SK-N-SH (cell line): Measurements from ENCODE around the gene SNTG2. TPM values are rescaled to one million over a fixed set of nuclear protein-coding genes. Genes with fewer than 3 reads are reported as not detected.

Experiments
- CTCF ChIA-PET: fragments of 300-600, 350-600 bp; formaldehyde crosslinking; extraction: SDS; loops from one replicate; lab custom pipeline; 2021; lab: Yijun Ruan, JAX
- POLR2A ChIA-PET: fragments of 350-600 bp; sonication (Branson Sonifier 250); formaldehyde crosslinking; extraction: SDS; loops from one replicate; lab custom pipeline; 2020; ENCODE audit warnings: antibody characterized with exemption, inconsistent platforms; lab: Yijun Ruan, JAX
- DNase-seq: peaks from one replicate; pipeline ENCODE4 v3.0.0; 2012
- H2AFZ ChIP-seq: fragments of 200-600 bp; sonication (generic); 2 replicates; pipeline ENCODE4 v1.8.1; 2016; ENCODE audit warnings: antibody characterized with exemption, mild to moderate bottlenecking, low read depth
- H3F3A ChIP-seq: fragments of 200-600 bp; sonication (generic); replicated peaks from 2 replicates; pipeline ENCODE3; 2016; ENCODE audit warnings: antibody characterized with exemption, mild to moderate bottlenecking; ENCODE audit not compliant: insufficient read depth
- H3K27ac ChIP-seq, 2 experiments: fragments of 200-500 bp in 1 of 2; fragments of 200-600 bp in 1 of 2; sonication (Bioruptor generic) in 1 of 2; sonication (generic), shearing (Covaris generic) in 1 of 2; 2 replicates each; pipeline versions ENCODE4 v1.5.1 to v1.6.1; 2014 to 2016; ENCODE audit warnings: low read depth in 2 of 2, inconsistent platforms in 1 of 2, low read length in 1 of 2, mild to moderate bottlenecking in 1 of 2, mixed read lengths in 1 of 2
- H3K27me3 ChIP-seq: fragments of 200-600 bp; sonication (generic), shearing (Covaris generic); 2 replicates; pipeline ENCODE4 v1.6.1; 2016; ENCODE audit warnings: mixed run types; ENCODE audit not compliant: insufficient read depth
- H3K36me3 ChIP-seq, 2 experiments: fragments of 200-500 bp in 1 of 2; fragments of 200-600 bp in 1 of 2; sonication (Bioruptor generic) in 1 of 2; sonication (generic) in 1 of 2; replicated peaks in 1 of 2; 2 replicates each; pipeline versions ENCODE3 to v1.5.1; 2014 to 2016; ENCODE audit warnings: low read length in 1 of 2, mild to moderate bottlenecking in 1 of 2; ENCODE audit not compliant: insufficient read depth in 2 of 2, control insufficient read depth in 1 of 2
- H3K4me1 ChIP-seq, 2 experiments: fragments of 200-500 bp in 1 of 2; fragments of 200-600 bp in 1 of 2; sonication (Bioruptor generic) in 1 of 2; sonication (generic), shearing (Covaris generic) in 1 of 2; 2 replicates each; pipeline versions ENCODE4 v1.5.1 to v1.6.1; 2014 to 2016; ENCODE audit warnings: low read depth in 1 of 2, low read length in 1 of 2, mixed run types in 1 of 2; ENCODE audit not compliant: insufficient read depth in 2 of 2, control insufficient read depth in 1 of 2
- H3K4me2 ChIP-seq: fragments of 200-600 bp; sonication (generic), shearing (Covaris generic); 2 replicates; pipeline ENCODE4 v1.6.1; 2017; ENCODE audit warnings: mixed run types
- H3K4me3 ChIP-seq, 2 experiments: fragments of 200-500 bp in 1 of 2; fragments of 200-600 bp in 1 of 2; sonication (Bioruptor generic) in 1 of 2; sonication (generic), shearing (Covaris generic) in 1 of 2; 2 replicates each; pipeline versions ENCODE4 v1.5.1 to v1.8.1; 2014 to 2016; ENCODE audit warnings: low read depth in 2 of 2, inconsistent platforms in 1 of 2, low read length in 1 of 2, mild to moderate bottlenecking in 1 of 2, mixed read lengths in 1 of 2, moderate library complexity in 1 of 2
- H3K79me2 ChIP-seq: fragments of 200-600 bp; sonication (generic); 2 replicates; pipeline ENCODE4 v1.8.1; 2017; ENCODE audit warnings: mild to moderate bottlenecking; ENCODE audit not compliant: insufficient read depth
- H3K9ac ChIP-seq: fragments of 200-600 bp; sonication (generic); 2 replicates; pipeline ENCODE4 v1.6.1; 2017; ENCODE audit warnings: mixed run types
- H3K9me2 ChIP-seq: fragments of 200-600 bp; sonication (generic); 2 replicates; pipeline ENCODE4 v1.6.1; 2017; ENCODE audit warnings: mixed run types
- H3K9me3 ChIP-seq: fragments of 200-600 bp; sonication (generic); 2 replicates; pipeline ENCODE4 v1.6.1; 2017; ENCODE audit warnings: mixed run types, mild to moderate bottlenecking, moderate library complexity
- H4K20me1 ChIP-seq: fragments of 200-600 bp; sonication (generic); 2 replicates; pipeline ENCODE4 v1.6.1; 2017; ENCODE audit warnings: mild to moderate bottlenecking, mixed run types; ENCODE audit not compliant: insufficient read depth
- CHD2 ChIP-seq: fragments of 150-350 bp; IDR thresholded peaks from 2 replicates; pipeline ENCODE4 v1.6.1; 2018; ENCODE audit warnings: low read length; ENCODE audit not compliant: partially characterized antibody
- ELF1 ChIP-seq: IDR thresholded peaks from 2 replicates; pipeline ENCODE4 v1.4.0; 2012
- EZH2phosphoT487 ChIP-seq: fragments of 200-600 bp; sonication (generic); IDR thresholded peaks from 2 replicates; pipeline ENCODE4 v1.6.1; 2017; ENCODE audit warnings: low read depth, mixed run types, mild to moderate bottlenecking, antibody characterized with exemption, moderate library complexity, borderline replicate concordance
- FOSL2 ChIP-seq: IDR thresholded peaks from 2 replicates; pipeline ENCODE4 v1.4.0; 2012; ENCODE audit warnings: low read depth, mild to moderate bottlenecking, moderate library complexity, borderline replicate concordance
- FOXJ3 ChIP-seq: sonication (generic); formaldehyde crosslinking; IDR thresholded peaks from 2 replicates; pipeline ENCODE4 v1.5.1; 2020; ENCODE audit warnings: mild to moderate bottlenecking, missing genetic modification reagents
- GABPA ChIP-seq: IDR thresholded peaks from 2 replicates; pipeline ENCODE4 v1.4.0; 2012; ENCODE audit warnings: low read depth, mild to moderate bottlenecking
- IRF3 ChIP-seq: fragments of 150-350 bp; IDR thresholded peaks from 2 replicates; pipeline ENCODE4 v1.6.1; 2016; ENCODE audit warnings: mild to moderate bottlenecking, low read depth, low read length
- JUND ChIP-seq: IDR thresholded peaks from 2 replicates; pipeline ENCODE4 v1.4.0; 2012
- MAX ChIP-seq: IDR thresholded peaks from 2 replicates; pipeline ENCODE4 v1.4.0; 2012; ENCODE audit warnings: low read depth
- MEF2A ChIP-seq: IDR thresholded peaks from 2 replicates; pipeline ENCODE4 v1.4.0; 2012; ENCODE audit warnings: low read depth, borderline replicate concordance
- NFIC ChIP-seq: IDR thresholded peaks from 2 replicates; pipeline ENCODE4 v1.4.0; 2012; ENCODE audit warnings: borderline replicate concordance
- POLR2AphosphoS5 ChIP-seq: IDR thresholded peaks from 2 replicates; pipeline ENCODE4 v1.6.1; 2012; ENCODE audit warnings: low read depth, low read length
- RAD21 ChIP-seq: IDR thresholded peaks from 2 replicates; pipeline ENCODE4 v1.6.1; 2012; ENCODE audit warnings: mild to moderate bottlenecking, low read length
- RXRA ChIP-seq: IDR thresholded peaks from 2 replicates; pipeline ENCODE4 v1.4.0; 2012; ENCODE audit warnings: low read depth, mild to moderate bottlenecking, borderline replicate concordance
- TAF1 ChIP-seq: IDR thresholded peaks from 2 replicates; pipeline ENCODE4 v1.6.1; 2012; ENCODE audit warnings: low read depth, mild to moderate bottlenecking, low read length, moderate library complexity, borderline replicate concordance
- TEAD4 ChIP-seq: IDR thresholded peaks from 2 replicates; pipeline ENCODE4 v1.4.0; 2012; ENCODE audit warnings: mild to moderate bottlenecking, borderline replicate concordance; ENCODE audit not compliant: insufficient read depth
- USF2 ChIP-seq: fragments of 150-350 bp; IDR thresholded peaks from 2 replicates; pipeline ENCODE4 v1.6.1; 2017; ENCODE audit warnings: antibody characterized with exemption, low read length, low read depth, borderline replicate concordance
- YY1 ChIP-seq: IDR thresholded peaks from 2 replicates; pipeline ENCODE4 v1.4.0; 2012; ENCODE audit warnings: low read depth, mild to moderate bottlenecking
- WGBS: methylation state at CpG from one replicate; pipeline ENCODE4 v1.1.6; 2017; ENCODE audit warnings: low lambda C conversion rate; 5-methylcytosine and 5-hydroxymethylcytosine counted together
- polyA plus RNA-seq, 3 experiments: library from polyadenylated mRNA; depleted of rRNA; stranded (reverse); fragments of >200 nt; gene quantifications; 2 replicates each; pipeline ENCODE4 v1.2.3, GENCODE V29; 2012
- TF ChIP-seq, protein P1 (sequence below): IDR thresholded peaks from 2 replicates; pipeline ENCODE4; 2012

The SNTG2 gene
- polyA plus RNA-seq, 1 of the 3 experiments (the other 2 are of a cell fraction), result not detected

DNA sequence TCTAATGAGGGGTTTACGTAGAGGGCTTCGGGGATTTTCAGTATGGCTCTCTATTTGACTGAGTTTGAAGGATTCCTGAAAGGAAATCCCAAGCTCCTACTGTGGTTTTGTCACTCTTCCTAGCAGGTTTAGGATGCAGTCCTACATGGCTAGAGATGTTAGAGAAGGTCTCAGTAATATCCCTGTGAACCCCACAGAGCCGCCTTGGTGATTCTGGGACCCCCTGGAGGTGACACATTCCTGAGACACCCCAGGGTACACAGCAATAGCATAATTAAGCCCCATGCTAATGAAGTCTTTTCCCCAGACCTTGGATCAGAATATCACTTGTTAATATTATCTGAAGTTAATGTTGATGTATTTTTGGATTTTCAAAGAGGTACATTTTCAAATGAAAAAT, 103.8 kb downstream of the SNTG2 start:
- peaks cover 5% of the 10 kb centered on the region for H3K9me3 ChIP-seq
- no peak for DNase-seq
- TF ChIP-seq JUND, result no peak
- no peak for TF ChIP-seq MEF2A
- no peak for TF ChIP-seq YY1
- TF ChIP-seq RXRA, result no peak
- no peak for TF ChIP-seq TEAD4
- no peak for TF ChIP-seq IRF3
- no peak for TF ChIP-seq EZH2phosphoT487
- TF ChIP-seq USF2, result no peak
- no peak for TF ChIP-seq RAD21
- no peak for TF ChIP-seq TAF1
- no peak for TF ChIP-seq FOSL2
- no peak for TF ChIP-seq ELF1
- TF ChIP-seq, protein P1, sequence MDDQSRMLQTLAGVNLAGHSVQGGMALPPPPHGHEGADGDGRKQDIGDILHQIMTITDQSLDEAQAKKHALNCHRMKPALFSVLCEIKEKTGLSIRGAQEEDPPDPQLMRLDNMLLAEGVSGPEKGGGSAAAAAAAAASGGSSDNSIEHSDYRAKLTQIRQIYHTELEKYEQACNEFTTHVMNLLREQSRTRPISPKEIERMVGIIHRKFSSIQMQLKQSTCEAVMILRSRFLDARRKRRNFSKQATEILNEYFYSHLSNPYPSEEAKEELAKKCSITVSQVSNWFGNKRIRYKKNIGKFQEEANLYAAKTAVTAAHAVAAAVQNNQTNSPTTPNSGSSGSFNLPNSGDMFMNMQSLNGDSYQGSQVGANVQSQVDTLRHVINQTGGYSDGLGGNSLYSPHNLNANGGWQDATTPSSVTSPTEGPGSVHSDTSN, result no peak
- TF ChIP-seq CHD2, result no peak
- TF ChIP-seq MAX, result no peak
- TF ChIP-seq NFIC, result no peak
- no peak for TF ChIP-seq GABPA
- no peak for TF ChIP-seq POLR2AphosphoS5
- no peak for TF ChIP-seq FOXJ3 (CRISPR knock-in tag)
- no peaks in the 10 kb centered on the region for H3K9me2 ChIP-seq
- H3K27ac ChIP-seq, result no peak overlapping the region
- H3K9ac ChIP-seq, result no peak overlapping the region
- H3K4me1 ChIP-seq, result peaks cover 0 to 26% of the 10 kb centered on the region in 2 experiments; a peak in 2 of 4 replicates
- ChIA-PET CTCF (interaction anchor here (0.8 to 1.4 kb wide), 2 partner anchors 10 to 25 kb away, joined by 3 to 4 read pairs; no protein-coding TSS in a partner anchor), POLR2A (interaction anchor here (0.6 kb wide), 1 partner anchor 65 kb away, joined by 3 read pairs; no protein-coding TSS in a partner anchor)
- no peak overlapping the region for H2AFZ ChIP-seq
- no peaks in the 10 kb centered on the region for H3K36me3 ChIP-seq
- no peak overlapping the region for H3K4me2 ChIP-seq
- 62% methylated on average over 3 of the region's 3 CpGs for WGBS
- no peaks in the 10 kb centered on the region for H3F3A ChIP-seq
- H3K4me3 ChIP-seq, result no peak overlapping the region
- no peaks in the 10 kb centered on the region for H4K20me1 ChIP-seq
- no peaks in the 10 kb centered on the region for H3K27me3 ChIP-seq
- H3K79me2 ChIP-seq, result no peaks in the 10 kb centered on the region
